ENCODE results near the gene ANO8.
"Not testable (repeated sequence)": the region's sequence is repeated elsewhere in the genome, so short reads cannot be mapped to it uniquely, and the experiment has no call there.

Gene ANO8, protein sequence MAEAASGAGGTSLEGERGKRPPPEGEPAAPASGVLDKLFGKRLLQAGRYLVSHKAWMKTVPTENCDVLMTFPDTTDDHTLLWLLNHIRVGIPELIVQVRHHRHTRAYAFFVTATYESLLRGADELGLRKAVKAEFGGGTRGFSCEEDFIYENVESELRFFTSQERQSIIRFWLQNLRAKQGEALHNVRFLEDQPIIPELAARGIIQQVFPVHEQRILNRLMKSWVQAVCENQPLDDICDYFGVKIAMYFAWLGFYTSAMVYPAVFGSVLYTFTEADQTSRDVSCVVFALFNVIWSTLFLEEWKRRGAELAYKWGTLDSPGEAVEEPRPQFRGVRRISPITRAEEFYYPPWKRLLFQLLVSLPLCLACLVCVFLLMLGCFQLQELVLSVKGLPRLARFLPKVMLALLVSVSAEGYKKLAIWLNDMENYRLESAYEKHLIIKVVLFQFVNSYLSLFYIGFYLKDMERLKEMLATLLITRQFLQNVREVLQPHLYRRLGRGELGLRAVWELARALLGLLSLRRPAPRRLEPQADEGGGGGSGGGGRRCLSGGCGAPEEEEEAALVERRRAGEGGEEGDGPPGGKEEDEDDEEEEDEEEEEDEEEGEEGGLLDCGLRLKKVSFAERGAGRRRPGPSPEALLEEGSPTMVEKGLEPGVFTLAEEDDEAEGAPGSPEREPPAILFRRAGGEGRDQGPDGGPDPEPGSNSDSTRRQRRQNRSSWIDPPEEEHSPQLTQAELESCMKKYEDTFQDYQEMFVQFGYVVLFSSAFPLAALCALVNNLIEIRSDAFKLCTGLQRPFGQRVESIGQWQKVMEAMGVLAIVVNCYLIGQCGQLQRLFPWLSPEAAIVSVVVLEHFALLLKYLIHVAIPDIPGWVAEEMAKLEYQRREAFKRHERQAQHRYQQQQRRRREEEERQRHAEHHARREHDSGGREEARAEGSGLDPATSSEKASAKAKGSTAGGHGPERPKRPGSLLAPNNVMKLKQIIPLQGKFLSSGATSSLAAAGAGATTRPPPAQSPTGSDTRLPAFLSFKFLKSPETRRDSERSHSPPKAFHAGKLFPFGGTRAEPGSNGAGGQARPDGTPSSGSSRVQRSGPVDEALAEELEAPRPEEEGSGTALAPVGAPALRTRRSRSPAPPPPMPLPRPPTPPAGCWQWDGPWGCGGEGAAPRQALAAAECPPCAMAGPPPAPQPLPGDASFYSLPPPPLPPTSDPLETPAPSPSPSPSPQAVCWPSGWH

DNA sequence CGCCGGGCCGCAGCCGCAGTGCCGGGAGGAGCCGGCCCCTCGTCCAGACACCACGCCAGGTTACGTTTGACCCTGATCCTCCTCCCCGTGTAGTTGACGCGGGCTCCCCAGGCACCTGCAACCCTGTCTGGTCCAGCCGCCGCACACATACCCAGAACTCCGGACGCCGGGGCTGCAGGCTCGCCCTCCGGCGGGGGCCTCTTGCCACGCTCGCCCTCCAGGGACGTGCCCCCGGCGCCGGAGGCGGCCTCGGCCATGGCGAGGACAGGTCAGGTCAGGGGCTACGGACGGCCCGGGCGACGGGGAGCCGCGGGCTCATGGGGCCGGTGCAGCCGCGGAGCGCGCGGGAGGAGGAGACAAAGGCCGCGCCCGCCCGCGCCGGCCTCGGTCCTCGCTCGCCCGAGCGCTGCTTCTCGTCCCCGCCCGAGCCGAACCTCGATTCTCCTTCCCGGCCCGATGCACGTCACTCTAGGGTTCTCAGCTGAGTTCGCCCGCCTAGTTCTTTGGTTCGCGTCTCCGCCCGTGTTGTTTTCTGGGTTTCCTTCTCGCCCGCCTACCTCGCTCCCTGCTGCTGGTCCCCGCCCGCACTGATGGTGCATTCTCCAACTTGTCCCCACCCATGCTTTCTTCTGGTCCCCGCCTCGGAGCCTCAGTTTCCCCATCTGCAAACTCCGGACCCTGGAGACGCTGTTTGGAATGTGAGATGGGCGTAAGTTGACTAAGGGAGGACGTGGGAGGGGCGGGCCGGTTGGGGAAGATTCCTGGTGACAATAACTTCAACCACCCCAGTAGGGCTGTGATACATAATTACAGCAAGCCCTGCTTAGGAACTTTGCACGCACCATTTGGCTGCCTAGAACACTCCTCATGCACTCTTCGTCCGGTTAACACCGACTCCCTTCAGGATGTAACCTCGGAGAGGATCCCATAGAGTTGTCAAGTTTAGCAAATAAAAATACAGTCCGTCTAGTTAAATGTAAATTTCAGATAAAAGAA lies at the start of gene ANO8:
Gene ANO8, minus strand, starts transcription at position 442 of the 996 bp plus-strand sequence. Its CDS starts 185 bp downstream, at position 257.
- in situ Hi-C loops (cut with MboI; ENCODE audit: low sequenced_read_pairs), result no loop called here

DNA sequence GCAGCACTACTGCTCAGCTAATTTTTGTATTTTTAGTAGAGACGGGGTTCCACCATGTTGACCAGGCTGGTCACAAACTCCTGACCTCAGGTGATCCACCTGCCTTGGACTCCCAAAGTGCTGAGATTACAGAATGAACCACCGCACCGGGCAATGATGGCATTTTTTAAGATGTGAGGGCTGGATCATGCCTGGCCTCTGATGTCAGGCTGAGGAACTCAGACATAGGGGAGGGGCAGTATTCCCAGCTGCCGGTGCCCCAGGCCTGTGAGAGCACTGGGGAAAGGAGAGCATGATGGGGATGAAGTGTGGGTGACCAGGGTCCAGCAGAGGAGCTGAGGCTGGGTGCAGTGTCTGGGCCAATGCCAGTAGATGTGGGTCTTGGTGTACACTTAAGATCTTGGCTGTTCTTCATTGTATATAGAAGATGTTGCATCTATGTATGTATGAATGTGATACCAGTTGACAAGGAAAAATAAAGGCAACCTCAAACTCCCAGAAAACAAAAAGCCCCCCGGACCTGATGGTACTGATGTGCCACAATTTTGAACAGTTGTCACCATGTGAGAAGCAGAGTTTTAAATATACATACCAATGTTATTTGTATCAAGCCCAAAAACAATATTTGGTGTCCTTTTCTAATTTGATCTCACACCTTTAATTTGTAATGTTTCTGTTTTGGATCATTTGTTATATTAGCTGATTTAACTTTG lies 45.9 kb upstream of the ANO8 start:
- in situ Hi-C loops (cut with MboI; ENCODE audit: low sequenced_read_pairs), result no loop called here

DNA sequence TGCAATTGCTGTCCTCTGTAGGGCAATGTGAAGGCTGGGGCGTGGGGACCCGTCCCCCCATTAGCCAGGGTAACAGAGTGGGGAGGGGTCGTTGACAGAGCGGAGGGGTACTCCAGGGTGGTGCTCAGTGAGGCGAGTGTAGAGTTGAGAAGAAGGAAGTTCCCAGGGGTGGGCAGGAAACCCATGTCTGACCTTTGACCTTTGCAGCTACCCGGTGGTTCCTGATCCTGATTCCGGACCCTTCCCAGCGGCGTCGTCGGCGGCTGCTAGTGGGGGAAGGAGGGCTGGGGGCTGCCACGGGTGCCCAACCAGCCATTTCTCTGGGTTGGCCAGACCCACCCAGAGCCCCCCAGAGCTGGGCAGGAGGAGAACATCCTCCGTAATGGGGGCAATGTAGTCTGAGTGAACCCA lies 44.6 kb upstream of the ANO8 start:
- in situ Hi-C loops (cut with MboI; ENCODE audit: low sequenced_read_pairs), result no loop called here

DNA sequence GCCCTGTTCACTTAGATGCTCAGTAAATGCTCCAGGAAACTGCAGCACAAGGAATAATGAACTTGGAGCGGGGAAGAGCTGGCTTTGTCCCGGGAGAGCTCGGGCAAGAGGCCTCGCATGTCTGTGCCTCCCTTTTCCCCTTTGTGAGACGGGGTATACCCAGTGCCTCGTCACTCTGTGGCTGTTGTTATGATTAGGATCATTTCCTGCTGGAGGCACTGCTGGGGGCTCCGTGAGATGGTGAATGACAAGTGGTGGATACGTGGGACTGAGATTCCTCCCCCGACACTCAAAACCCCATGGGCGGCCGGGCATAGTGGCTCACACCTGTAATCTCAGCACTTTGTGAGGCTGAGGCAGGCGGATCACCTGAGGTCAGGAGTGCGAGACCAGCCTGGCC lies 43.6 kb upstream of the ANO8 start:
- in situ Hi-C loops (cut with MboI; ENCODE audit: low sequenced_read_pairs), result no loop called here

DNA sequence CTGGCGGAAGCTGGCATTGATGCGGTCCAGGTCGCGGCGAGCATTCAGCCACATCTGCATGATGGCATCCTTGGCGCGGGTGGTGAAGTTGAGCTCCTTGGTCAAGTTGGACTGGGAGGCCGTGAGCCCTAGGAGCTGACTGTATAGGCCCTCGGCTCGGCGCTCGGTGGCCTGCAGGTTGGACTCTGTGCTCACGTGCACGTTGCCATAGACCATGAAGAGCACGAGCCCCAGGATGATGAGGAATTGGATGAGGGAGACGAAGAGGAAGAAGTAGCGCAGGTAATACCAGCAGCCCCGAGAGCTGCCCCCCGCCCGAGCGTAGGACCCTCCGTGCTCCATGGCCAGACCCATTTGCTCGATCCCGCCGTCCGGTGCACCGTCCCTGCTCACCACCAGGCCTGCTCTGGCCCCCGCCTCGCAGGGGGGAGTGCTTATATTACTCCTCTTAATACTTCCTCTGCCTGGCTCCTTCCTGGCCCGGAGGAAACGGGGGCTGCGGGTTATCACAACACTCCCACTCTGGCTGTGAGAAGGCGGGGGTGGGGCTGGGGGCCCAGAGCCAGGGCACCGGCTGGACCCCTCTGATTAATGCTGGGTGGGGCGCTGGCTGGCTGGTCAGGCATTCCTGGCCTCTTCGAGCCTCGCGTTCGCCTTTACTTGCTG lies 42.4 kb upstream of the ANO8 start, which contains the start of gene PLVAP:
Gene PLVAP, minus strand, starts transcription at position 408 of the 666 bp plus-strand sequence. Its CDS starts 54 bp downstream, at position 354.
- in situ Hi-C loops (cut with MboI; ENCODE audit: low sequenced_read_pairs), result no loop called here

DNA sequence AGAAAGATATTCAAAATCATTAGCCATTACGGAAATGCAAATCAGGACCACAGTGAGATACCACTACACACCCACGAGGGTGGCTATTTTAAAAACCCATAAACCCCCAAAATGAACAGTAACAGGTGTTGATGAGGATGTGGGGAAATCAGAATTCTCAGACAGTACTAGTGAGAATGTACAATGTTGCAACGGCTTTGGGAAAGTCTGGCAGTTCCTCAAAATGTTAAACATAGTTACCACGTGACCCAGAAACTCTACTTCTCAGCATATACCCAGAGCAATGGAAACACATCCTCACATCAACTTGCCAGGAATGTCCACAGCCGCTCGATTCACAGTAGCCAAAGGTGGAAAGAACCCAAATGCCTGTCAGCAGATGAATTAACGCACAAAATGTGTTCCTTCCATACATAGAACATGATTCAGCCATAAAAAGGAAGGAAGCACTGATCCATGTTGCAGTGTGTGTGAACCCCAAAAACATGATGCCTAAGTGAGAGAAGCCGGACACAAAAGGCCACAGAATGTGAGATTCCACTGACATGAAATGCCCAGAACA lies 35.5 kb upstream of the ANO8 start:
- in situ Hi-C loops (cut with MboI; ENCODE audit: low sequenced_read_pairs), result no loop called here

DNA sequence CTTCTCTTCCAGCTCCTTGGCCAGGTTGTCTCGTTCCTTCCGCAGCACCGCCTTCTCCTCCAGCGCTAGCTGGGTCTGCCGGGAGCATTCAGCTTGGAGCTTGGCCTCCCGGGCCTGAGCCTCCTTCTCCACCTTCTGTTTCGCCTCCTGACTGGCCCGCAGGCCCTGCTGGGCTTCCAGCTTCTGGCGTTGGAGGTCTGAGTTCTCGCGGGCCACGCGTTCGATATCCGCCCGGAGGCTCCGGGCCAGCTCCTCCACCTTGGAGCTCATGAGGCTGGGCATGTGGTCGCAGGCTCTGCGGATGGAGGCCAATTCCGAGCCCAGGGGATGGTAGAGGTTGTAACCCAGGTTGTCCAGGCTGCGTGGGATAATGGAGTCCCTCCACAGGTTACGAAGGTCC lies 30.7 kb upstream of the ANO8 start:
- in situ Hi-C loops (cut with MboI; ENCODE audit: low sequenced_read_pairs), result no loop called here

DNA sequence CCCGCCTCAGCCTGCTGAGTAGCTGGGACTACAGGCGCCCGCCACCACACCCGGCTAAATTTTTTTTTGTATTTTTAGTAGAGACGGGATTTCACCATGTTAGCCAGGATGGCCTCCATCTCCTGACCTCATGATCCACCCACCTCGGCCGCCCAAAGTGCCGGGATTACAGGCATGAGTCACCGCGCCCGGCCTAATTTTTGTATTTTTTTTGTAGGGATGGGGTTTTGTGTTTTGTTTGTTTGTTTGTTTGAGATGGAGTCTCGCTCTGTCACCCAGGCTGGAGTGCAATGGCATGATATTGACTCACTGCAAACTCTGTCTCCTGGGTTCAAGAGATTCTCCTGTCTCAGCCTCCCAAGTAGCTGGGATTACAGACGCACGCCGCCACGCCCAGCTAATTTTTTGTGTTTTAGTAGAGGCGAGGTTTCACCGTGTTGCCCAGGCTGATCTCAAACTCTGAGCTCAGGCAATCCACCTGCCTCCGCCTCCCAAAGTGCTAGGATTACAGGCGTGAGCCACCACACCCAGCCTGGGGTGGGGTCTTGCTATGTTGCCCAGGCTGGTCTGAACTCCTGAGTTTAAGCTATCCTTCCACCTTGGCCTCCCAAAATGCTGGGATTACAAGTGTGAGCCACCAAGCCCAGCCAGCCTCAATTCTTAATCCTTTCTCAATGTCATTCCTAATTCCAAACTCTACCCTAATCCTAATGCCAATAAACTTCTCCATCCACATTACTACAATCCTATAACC lies 29.4 kb upstream of the ANO8 start:
- in situ Hi-C loops (cut with MboI; ENCODE audit: low sequenced_read_pairs), result not testable (repeated sequence)

DNA sequence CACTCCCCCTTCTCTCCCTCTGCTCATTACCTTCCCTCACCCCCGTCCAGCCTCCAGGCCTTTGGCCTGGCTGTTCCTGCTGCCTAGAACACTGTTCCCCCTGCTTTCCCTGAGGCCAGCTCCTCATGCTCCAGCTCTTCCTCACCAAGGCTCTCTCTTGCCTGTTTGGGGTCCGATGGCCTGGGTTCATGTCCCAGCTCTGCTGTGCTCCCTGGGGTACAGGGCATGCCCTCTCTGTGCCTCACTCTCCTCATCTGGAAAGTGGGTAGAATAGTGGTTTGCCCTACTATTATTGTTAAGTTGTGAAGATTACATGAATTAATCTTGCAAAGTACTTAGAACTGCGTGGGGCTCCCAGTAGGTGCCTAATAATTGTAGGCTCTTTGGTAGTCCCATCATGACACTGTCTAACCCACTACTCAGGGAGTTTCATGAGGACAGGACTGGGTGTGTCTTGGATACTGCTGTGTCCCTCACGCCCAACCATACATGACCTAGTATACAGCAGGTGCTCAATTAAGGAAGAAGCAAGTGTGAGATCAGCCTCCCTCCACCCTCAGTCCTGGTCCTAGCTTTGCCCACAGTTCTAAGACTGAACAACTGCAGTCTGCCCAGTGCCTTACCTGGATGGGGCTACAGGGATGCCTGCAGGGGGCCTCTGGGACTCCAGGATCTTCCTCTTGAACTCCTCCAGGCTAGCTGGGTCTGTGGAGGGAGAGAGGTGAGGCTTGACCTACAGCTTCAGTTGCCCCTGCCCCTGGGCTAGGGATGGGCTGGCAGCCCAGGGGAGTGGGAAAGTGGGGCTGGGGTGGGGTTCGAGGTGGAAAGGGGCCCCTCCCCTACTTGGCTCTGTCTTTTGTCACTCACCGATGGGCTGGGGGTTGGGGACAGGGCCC lies 25.5 kb upstream of the ANO8 start:
- in situ Hi-C loops (cut with MboI; ENCODE audit: low sequenced_read_pairs), result no loop called here

DNA sequence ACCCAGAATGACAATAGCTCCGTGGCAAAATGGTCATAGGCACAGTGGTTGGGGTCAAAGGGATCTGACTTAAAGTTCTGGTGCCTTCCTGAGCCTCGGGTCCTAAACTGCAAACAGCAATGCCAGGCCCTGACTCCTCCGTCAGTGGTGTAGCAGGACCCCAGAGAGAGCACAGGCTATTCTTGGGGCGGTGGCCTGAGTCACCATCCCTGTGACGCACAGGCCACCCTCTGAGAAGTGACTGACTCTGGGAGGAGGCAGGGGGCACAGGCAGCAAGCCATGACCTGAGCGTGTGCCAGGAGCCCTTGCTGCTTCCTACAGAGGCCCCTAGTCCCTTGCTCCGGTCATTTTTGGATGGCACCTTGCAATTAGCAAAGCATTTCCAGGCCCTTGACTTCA lies 23.7 kb upstream of the ANO8 start:
- in situ Hi-C loops (cut with MboI; ENCODE audit: low sequenced_read_pairs), result no loop called here

DNA sequence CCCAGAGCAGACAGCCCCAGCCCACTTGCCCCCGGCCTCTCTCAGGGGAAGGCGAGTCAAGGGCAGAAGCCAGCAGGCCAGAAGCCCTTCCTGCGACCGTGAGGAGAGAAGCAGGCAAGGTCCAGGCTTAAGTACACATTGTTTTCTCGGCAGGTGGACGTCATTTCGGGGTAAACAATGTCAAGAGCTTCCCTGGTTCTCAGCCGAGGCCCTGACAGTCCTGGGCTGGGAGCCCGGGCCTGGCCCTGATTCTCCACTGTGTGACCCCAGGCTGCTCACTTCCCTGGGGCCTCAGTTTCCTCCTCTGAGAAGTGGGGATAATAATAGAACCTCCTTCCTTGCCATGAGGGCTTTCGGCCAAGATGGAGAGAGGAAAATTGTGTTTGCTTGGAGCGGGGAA lies 23.1 kb upstream of the ANO8 start:
- in situ Hi-C loops (cut with MboI; ENCODE audit: low sequenced_read_pairs), result no loop called here

DNA sequence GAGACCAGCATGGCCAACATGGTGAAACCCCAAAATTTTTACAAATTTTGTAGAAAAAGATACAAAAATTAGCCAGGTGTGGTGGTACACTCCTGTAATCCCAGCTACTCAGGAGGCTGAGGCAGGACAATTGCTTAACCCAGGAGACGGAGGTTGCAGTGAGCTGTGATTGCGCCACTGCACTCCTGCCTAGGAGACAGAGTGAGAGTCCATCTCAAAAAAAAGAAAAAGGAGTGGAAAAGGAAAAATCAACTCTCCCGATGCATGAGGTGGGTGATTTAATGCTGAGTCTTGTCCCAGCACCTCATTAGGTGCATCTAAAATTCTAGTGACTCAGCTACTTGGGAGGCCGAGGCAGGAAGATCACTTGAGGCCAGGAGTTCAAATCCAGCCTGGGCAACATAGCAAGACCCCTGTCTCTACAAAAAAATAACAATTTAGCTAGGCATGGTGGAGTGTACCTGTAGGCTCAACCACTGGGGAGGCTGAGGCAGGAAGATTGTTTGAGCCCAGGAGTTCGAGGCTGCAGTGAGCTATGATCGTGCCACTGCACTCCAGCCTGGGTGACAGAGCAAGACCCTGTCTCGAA lies 22.5 kb upstream of the ANO8 start:
- in situ Hi-C loops (cut with MboI; ENCODE audit: low sequenced_read_pairs), result no loop called here

DNA sequence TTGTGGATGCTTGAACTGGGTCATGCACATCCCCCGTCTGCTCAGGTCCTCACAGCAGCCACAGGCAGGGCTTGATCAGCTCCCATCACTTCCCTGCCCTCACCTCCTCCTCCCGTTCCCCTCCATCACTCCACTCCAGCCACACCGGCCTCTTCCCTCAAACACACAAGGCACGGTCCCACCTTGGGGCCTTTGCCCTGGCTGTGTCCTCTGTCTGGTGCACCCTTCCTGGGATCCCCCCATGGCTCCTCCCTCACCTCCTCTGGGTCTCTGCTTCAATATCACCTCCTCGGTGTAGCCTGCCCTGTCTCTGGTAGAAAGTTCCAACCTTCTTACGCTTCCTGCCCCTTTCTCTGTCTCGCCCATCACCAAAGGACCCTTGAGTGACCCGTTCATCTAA lies 18.7 kb upstream of the ANO8 start:
- in situ Hi-C loops (cut with MboI; ENCODE audit: low sequenced_read_pairs), result no loop called here

DNA sequence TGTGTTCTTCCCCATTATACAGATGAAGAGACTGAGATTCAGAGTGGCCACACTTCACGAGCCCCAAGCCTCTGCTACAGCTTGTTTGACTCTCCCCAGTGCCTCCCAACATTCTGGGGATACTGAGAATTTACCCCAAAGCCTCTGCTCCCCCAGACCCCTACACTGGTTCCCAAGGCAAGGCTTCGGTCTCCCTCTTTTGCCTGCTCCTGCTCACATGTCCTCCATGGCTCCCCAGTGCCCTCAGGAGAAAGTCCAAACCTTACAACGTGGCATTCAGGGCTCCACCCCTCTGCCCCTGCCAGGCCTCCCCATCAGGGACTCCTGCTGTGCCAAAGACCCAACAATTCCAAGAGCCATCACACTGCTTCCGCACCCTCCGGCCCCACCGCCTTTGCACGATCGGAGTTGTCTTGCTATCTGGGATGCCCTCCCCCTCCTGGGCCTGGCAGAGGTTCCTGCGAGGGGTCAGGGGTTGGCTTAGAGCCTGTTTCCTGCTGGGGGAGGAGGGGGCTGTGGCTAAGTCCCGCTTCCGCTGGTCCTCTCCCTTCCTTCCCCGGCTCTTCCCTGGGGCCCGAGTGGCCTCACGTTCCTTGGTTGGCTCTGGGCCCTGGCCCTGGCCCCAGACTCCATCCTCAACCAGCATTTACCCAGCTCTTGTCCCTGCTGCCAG lies 18.1 kb upstream of the ANO8 start:
- in situ Hi-C loops (cut with MboI; ENCODE audit: low sequenced_read_pairs), result no loop called here

DNA sequence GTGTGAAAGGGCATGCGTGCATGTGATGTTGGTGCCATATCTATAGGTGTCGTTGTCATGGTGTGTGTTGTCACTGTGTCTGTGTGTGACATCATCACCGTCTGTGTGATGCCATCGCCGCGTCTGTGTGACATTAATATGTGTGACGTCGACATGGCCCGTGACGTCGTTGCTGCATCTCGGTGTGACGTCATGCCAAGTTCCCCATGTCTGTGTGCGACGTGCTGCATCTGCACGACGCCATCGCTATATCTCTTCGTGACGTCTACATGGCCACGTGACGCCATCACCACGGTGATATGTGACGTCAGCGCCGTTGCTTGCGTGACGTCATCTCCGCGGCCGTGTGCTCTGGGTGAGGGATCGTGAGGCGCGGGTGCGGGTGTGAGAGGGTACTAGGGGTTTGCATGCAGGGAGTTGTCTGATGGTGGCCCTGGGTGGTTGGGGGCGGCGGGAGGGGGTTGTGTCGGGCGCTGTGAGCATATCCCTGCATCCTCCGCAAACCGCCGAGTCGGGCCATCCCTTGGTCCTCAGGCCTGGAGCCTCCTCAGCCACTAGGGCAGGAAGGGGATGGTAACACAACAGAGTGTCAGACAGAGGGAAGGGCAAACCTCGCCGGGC lies 17.3 kb upstream of the ANO8 start:
- in situ Hi-C loops (cut with MboI; ENCODE audit: low sequenced_read_pairs), result no loop called here
